IPS-20b (cell line): ENCODE data around the gene TTLL5.

Experiments
- H3K27ac ChIP-seq: one replicate; pipeline ENCODE4 v1.5.1; 2013; ENCODE audit warnings: low read length
- H3K27me3 ChIP-seq: 2 replicates; pipeline ENCODE4 v1.6.1; 2013; ENCODE audit warnings: mild to moderate bottlenecking, low read length, inconsistent platforms; ENCODE audit not compliant: insufficient read depth
- H3K36me3 ChIP-seq: 2 replicates; pipeline ENCODE4 v1.6.1; 2013; ENCODE audit warnings: low read depth, mild to moderate bottlenecking, inconsistent platforms, low read length, moderate library complexity; ENCODE audit not compliant: insufficient read depth
- H3K4me1 ChIP-seq: 2 replicates; pipeline ENCODE4 v1.6.1; 2013; ENCODE audit warnings: mild to moderate bottlenecking, control low read depth, inconsistent platforms, low read length, moderate library complexity; ENCODE audit not compliant: insufficient read depth
- H3K4me3 ChIP-seq: 2 replicates; pipeline ENCODE4 v1.5.1; 2013; ENCODE audit warnings: mild to moderate bottlenecking, low read length, inconsistent platforms
- H3K9ac ChIP-seq: 2 replicates; pipeline ENCODE4 v1.6.1; 2013; ENCODE audit warnings: low read depth, mild to moderate bottlenecking, inconsistent platforms, low read length, moderate library complexity
- H3K9me3 ChIP-seq: 2 replicates; pipeline ENCODE4 v1.6.1; 2013; ENCODE audit warnings: mild to moderate bottlenecking, low read depth, low read length, inconsistent platforms; ENCODE audit not compliant: insufficient read depth

Gene TTLL5

DNA sequence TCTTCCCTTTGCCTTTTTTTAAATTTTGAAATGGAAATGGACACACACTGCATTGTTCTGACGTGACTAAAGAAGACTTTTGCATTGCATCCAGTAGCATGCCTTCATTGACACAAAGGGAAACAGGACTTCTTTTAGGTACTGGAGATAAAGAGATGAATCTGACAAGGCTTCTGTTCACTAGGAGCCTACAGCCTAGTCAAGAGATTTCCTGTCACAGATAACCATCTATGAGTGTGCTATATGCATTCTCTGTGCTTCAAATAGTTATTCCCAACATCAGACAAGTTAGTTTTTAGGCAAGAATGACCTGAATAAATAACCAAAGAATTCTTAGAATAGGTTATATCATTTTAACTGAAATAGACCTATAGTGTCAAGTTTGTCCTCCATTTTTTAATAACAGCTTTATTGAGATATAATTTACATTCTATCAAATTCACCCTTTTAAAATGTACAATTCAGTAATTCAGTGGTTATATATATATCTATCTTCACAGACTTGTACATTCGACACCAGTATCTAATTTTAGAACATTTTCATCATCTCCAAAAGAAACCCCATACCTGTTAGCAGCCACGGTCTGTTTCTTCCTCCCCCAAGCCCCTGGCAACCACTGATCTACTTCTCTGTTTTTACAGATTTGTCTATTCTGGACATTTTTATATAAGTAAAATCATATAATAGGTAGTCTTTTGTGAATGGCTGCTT is 122.7 kb downstream of the TTLL5 start:
- no peak overlapping the region for H3K4me3 ChIP-seq
- H3K9ac ChIP-seq: no peak overlapping the region
- peaks cover 55% of the 10 kb centered on the region for H3K36me3 ChIP-seq
- H3K9me3 ChIP-seq: peaks cover 5% of the 10 kb centered on the region; the same call in 1 of the 2 replicates
- H3K4me1 ChIP-seq: no peaks in the 10 kb centered on the region
- H3K27ac ChIP-seq: no peak overlapping the region
- H3K27me3 ChIP-seq: no peaks in the 10 kb centered on the region

DNA sequence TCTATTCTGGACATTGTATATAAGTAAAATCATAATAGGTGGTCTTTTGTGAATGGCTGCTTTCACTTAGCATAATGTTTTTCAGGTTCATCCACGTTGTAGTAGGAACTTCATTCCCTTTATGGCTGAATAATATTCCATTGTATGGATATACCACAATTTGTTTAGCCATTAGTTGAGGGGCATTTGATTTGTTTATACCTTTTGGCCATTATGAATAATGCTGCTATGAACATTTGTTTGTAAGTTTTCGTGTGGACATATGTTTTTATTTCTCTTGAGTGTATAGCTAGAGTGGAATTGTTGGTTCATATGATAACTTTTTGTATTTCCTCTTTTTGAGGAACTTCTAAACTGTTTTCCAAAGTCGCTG is 123.3 kb downstream of the TTLL5 start:
- Histone ChIP-seq H3K4me1 (no peaks in the 10 kb centered on the region), H3K9ac (no peak overlapping the region), H3K27ac (no peak overlapping the region), H3K9me3 (peaks cover 5% of the 10 kb centered on the region; the same call in 1 of the 2 replicates), H3K27me3 (no peaks in the 10 kb centered on the region), H3K4me3 (no peak overlapping the region), H3K36me3 (peaks cover 54% of the 10 kb centered on the region)

- Histone ChIP-seq H3K27me3 (no peaks in the 10 kb centered on the region), H3K4me1 (no peaks in the 10 kb centered on the region), H3K4me3 (no peak overlapping the region), H3K9me3 (peaks cover 4% of the 10 kb centered on the region; the same call in 1 of the 2 replicates), H3K9ac (no peak overlapping the region), H3K36me3 (peaks cover 9% of the 10 kb centered on the region; the same call in 1 of the 2 replicates), H3K27ac (no peak overlapping the region)
Measured at GRCh38 chr14:75793806-75794205, 132.8 kb downstream of the TTLL5 start.

DNA sequence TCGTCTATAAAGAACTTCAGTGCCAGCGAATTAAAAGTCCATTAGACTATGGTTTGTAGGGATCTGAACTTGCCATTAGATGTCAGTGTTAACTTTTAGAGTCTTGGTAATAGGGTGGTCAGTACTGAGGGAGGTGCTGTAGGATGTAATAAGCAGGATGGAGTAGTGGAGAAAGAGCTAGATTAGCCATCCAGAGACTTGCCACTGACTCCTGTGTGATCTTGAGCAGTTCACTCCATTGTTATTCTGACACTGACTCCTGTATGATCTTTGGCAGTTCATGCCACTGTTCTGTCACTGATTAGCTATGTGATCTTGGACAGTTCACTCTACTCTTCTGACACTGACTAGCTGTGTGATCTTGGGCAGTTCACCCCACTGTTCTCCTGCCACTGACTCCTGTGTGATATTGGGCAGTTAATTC is 133.6 kb downstream of the TTLL5 start:
- H3K9ac ChIP-seq: no peak overlapping the region
- peaks cover 4% of the 10 kb centered on the region; the same call in 1 of the 2 replicates for H3K9me3 ChIP-seq
- H3K27me3 ChIP-seq: no peaks in the 10 kb centered on the region
- H3K4me1 ChIP-seq: no peaks in the 10 kb centered on the region
- H3K36me3 ChIP-seq: peaks cover 8% of the 10 kb centered on the region; the same call in 1 of the 2 replicates
- H3K27ac ChIP-seq: no peak overlapping the region
- no peak overlapping the region for H3K4me3 ChIP-seq

- no peak overlapping the region for H3K9ac ChIP-seq
- no peaks in the 10 kb centered on the region for H3K36me3 ChIP-seq
- no peaks in the 10 kb centered on the region for H3K4me1 ChIP-seq
- no peak overlapping the region for H3K27ac ChIP-seq
- no peaks in the 10 kb centered on the region for H3K27me3 ChIP-seq
- H3K4me3 ChIP-seq: no peak overlapping the region
- no peaks in the 10 kb centered on the region for H3K9me3 ChIP-seq
Measured at GRCh38 chr14:75800792-75801191, 139.7 kb downstream of the TTLL5 start.

GRCh38 chr14:75802486-75802885 is 141.4 kb downstream of the TTLL5 start:
- Histone ChIP-seq H3K27me3 (no peaks in the 10 kb centered on the region), H3K36me3 (no peaks in the 10 kb centered on the region), H3K27ac (no peak overlapping the region), H3K9ac (no peak overlapping the region), H3K9me3 (no peaks in the 10 kb centered on the region), H3K4me3 (no peak overlapping the region), H3K4me1 (no peaks in the 10 kb centered on the region)

DNA sequence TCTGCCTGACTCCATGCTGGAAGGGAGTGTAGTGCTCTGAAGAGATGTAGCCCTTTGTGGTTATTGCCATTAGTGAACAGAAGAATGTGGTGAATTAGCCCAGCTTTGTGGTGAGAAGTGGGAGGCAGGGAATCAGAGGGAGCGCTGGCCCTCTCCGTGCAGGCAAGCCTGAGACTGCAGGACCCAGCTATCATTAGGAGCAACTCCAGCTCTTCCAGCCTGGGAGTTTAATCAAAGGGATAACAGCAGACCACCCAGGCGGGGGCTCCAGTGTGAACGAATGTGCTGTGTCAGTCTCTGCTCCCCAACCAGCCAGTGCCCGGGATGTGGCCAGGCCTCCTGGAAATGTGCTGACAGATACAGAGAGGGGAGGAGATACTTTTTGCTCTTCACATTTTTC is 142.7 kb downstream of the TTLL5 start:
- Histone ChIP-seq H3K27ac (no peak overlapping the region), H3K27me3 (no peaks in the 10 kb centered on the region), H3K36me3 (no peaks in the 10 kb centered on the region), H3K9ac (no peak overlapping the region), H3K4me1 (no peaks in the 10 kb centered on the region), H3K4me3 (no peak overlapping the region), H3K9me3 (no peaks in the 10 kb centered on the region)

DNA sequence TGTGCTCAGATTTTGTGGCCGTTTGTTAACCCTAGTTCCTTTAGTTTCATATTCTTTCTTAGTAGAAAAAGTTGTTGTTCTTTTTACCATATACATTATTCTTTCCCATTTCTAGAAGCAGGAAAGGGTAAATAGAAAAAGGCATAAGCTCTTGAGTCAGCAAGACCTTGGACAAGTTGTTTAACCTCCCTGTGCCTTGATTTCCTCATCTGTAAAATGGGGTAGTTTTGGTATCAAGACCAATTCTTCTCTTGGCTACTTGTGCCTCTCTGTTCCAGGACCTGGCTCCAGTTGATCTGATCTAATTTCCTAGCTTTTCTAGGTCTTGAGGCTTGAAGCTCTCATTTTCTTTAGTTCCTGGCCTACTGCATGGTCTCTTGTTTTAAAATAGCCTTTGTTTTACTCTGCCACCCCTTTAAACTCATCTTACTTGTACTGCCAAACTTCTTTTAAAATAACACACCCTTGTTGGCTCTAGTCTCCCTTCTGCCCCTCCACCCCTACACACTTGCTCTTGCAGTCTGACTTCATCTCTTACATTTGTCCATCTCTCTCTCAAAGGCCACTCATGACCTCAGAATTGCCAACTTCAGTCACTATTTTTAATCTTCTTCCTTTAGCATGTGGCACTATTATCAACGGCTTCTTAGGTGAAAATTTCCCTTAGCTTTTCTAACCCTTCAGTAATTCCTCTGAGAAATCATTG is 143.7 kb downstream of the TTLL5 start:
- Histone ChIP-seq H3K27ac (no peak overlapping the region), H3K27me3 (no peaks in the 10 kb centered on the region), H3K9me3 (no peaks in the 10 kb centered on the region), H3K4me1 (no peaks in the 10 kb centered on the region), H3K4me3 (no peak overlapping the region), H3K36me3 (no peaks in the 10 kb centered on the region), H3K9ac (no peak overlapping the region)

GRCh38 chr14:75805646-75806045 is 144.6 kb downstream of the TTLL5 start:
- Histone ChIP-seq H3K9ac (no peak overlapping the region), H3K9me3 (no peaks in the 10 kb centered on the region), H3K4me3 (no peak overlapping the region), H3K36me3 (no peaks in the 10 kb centered on the region), H3K27ac (no peak overlapping the region), H3K4me1 (no peaks in the 10 kb centered on the region), H3K27me3 (no peaks in the 10 kb centered on the region)

GRCh38 chr14:75806352-75806832 is 145.3 kb downstream of the TTLL5 start:
- Histone ChIP-seq H3K9me3 (no peaks in the 10 kb centered on the region), H3K4me1 (peaks cover 3% of the 10 kb centered on the region; the same call in 1 of the 2 replicates), H3K27me3 (no peaks in the 10 kb centered on the region), H3K9ac (no peak overlapping the region), H3K27ac (no peak overlapping the region), H3K36me3 (0 out of 2 replicates have a peak, but pooled peaks cover under 1% of the 10 kb centered on the region), H3K4me3 (no peak overlapping the region)

- H3K4me3 ChIP-seq: no peak overlapping the region
- H3K27me3 ChIP-seq: no peaks in the 10 kb centered on the region
- 0 out of 2 replicates have a peak, but pooled peaks cover 3% of the 10 kb centered on the region for H3K36me3 ChIP-seq
- H3K9me3 ChIP-seq: no peaks in the 10 kb centered on the region
- no peak overlapping the region for H3K27ac ChIP-seq
- peaks cover 15% of the 10 kb centered on the region for H3K4me1 ChIP-seq
- H3K9ac ChIP-seq: no peak overlapping the region
Measured at GRCh38 chr14:75807667-75808360, 146.8 kb downstream of the TTLL5 start.
